Ovary (tissue), 3 donors: ENCODE measurements around the gene MUC3A.
"Not testable (repeated sequence)": the region's sequence is repeated elsewhere in the genome, so short reads cannot be mapped to it uniquely, and the experiment has no call there.

Experiments used
- EP300 ChIP-seq: sonication (generic); formaldehyde crosslinking; IDR thresholded peaks from one replicate; pipeline ENCODE4 v1.6.1; 2017; ENCODE audit warnings: antibody characterized with exemption
- POLR2A ChIP-seq: fragments of 450-650 bp; IDR thresholded peaks from one replicate; pipeline ENCODE4 v1.6.1; 2017; ENCODE audit warnings: antibody characterized with exemption, mild to moderate bottlenecking, moderate library complexity
- TF ChIP-seq, protein P1 (sequence below), 3 donors: fragments of 450-650 bp in 2 of 3; fragments of 200-600 bp in 1 of 3; IDR thresholded peaks; one replicate each; pipeline versions ENCODE4 v1.5.1 to v1.8.0; 2016 to 2022; ENCODE audit warnings: antibody characterized with exemption in 3 of 3, mild to moderate bottlenecking in 1 of 3
- donor health status: DM: no; HTN: no; CAD: no.

DNA sequence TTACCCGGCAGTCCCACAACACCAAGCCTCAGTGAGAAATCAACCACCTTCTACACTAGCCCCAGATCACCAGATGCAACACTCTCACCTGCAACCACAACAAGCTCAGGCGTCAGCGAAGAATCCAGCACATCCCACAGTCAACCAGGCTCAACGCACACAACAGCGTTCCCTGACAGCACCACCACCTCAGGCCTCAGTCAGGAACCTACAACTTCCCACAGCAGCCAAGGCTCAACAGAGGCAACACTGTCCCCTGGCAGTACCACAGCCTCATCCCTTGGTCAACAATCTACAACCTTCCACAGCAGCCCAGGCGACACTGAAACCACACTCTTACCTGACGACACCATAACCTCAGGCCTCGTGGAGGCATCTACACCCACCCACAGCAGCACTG lies 53.0 kb downstream of the MUC3A start:
- TF ChIP-seq, protein P1, sequence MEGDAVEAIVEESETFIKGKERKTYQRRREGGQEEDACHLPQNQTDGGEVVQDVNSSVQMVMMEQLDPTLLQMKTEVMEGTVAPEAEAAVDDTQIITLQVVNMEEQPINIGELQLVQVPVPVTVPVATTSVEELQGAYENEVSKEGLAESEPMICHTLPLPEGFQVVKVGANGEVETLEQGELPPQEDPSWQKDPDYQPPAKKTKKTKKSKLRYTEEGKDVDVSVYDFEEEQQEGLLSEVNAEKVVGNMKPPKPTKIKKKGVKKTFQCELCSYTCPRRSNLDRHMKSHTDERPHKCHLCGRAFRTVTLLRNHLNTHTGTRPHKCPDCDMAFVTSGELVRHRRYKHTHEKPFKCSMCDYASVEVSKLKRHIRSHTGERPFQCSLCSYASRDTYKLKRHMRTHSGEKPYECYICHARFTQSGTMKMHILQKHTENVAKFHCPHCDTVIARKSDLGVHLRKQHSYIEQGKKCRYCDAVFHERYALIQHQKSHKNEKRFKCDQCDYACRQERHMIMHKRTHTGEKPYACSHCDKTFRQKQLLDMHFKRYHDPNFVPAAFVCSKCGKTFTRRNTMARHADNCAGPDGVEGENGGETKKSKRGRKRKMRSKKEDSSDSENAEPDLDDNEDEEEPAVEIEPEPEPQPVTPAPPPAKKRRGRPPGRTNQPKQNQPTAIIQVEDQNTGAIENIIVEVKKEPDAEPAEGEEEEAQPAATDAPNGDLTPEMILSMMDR (IDR thresholded peaks at IDR 0.05) = not testable (repeated sequence)
- TF ChIP-seq POLR2A, EP300: not testable (repeated sequence)
